SHP77 treated with DMSO at 0.1 percent for 48 hours (cell line): ENCODE measurements around the gene CD82.
"Not testable (repeated sequence)": the region's sequence is repeated elsewhere in the genome, so short reads cannot be mapped to it uniquely, and the experiment has no call there.

ENCODE experiments used
- DNase-seq: peaks from one replicate; lab custom pipeline; 2025; lab: John Stamatoyannopoulos, UW

CD82 gene

DNA sequence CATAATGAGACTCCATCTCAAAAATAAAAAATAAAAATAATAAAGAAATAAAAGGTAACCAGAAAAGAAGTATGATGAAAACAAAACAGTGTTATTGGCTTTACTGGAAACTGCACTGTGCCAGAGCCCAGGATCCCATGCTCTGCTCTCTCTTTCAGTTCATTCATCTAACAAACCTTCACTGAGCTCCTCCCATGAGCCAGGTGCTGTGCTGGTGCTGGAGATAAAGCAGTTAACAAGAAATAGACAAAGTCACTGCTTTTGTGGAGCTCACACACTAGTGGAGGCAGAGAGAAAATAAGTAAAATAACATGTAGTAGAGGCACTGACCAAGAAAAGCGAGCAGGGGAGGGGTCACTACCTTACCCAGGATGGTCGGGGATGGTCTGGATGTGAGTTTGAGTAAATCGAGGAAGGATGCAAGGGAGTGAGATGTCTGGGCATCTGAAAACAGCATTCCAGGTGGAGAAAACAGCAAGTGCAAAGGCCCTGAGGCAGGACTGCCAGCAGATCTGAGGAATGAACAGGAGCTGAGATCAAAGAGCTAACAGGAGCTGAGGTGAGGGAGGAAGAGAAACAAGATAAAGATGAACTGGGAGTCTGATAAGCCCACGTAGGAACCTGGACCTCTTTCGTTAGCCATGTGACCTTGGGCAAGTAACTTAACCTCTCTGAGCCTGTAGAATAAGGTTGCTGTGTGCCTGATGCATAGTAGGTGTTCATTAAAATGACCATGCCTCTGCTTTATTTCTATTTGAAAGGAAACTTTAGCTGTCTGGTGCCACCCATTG is 31.3 kb upstream of the CD82 start:
- DNase-seq = no peak

DNA sequence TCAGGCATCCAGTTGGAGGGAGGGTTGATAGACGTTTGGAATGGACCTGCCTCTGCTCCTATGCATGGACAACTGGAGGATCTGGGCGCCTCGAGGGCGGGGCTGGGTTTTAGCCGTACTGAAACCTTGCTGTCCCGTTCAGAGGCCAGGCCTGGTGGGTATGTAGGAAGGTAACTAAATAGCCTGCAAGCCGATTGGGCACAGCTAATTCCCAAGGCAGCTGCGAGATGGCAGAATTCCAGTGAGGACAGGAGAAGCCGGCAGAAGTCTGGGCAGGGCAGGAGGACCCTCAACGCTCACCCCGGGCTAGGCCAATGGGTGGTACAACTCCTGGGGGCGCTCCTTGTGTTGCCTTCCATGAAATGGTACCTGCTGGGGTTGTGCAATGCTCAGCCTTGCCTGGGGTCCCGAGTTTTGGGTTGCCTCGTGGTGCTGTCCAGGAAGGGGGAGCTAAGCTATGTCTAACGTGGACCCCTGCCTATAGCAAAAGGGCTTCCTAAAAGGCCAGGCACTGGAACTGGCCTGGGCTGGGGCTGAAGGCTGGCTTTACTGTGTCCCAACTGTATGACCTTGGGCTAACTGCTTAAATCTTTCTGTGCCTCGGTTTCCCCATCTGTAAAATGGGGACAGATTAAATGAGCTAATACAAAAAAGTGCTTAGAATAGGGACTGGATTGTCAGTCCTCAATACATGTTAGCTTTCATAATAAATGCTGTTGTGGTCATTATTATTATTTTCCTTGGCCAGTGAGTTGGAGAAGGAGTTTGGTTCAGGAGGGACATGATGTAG is 30.1 kb upstream of the CD82 start:
- no peak for DNase-seq

DNA sequence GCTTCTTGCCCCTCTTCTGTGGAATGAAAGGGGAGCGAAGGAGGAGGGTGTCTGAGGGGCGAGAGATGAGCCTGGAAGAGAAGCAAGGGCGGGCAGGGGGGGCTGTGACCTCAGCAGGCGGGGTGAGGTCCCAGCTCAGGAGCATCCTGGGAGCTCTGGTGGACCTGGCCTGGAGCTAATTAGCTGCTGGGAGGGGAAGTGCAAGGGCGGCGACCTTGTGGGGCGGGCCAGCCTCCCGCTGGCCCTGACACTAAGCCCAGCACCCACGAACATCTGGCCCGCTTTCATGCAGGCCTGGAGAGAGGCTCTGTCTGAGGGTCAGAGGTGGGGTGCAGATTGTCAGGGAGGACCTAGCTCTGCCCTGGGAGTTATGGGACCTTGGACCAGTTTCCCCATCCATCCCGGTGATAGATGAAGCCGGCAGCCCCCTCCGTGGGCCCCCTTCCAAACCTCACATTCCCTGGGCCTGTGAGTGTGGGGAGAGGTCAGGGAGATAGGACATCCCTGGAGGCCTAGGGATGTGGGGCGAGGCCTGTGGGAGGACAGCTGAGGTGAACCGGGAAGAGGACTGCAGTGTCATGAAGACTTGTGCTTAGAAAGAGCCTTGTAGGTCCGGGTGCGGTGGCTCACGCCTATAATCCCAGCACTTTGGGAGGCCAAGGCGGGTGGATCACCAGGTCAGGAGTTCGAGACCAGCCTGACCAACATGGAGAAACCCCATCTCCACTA is 28.5 kb upstream of the CD82 start:
- no peak for DNase-seq

DNA sequence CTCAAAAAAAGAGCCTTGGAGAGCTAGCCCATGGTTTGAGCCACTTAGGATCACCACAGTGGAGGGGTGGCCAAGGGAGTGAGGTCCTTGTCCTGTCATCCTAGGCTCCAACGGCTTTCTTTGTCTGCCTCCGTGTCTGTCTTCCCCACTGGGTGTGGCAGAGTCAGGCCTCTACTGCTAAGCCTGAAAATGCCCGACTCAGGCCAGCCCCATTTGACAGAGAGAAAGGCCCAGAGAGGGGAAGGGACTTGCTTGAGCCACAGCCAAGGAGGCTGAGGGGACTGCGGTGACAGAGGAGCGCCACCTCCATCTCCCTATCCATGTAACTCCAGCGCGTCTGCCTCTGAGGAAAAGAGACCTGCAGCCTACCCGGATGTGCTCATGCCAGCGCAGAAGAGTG is 27.8 kb upstream of the CD82 start:
- no peak for DNase-seq

DNA sequence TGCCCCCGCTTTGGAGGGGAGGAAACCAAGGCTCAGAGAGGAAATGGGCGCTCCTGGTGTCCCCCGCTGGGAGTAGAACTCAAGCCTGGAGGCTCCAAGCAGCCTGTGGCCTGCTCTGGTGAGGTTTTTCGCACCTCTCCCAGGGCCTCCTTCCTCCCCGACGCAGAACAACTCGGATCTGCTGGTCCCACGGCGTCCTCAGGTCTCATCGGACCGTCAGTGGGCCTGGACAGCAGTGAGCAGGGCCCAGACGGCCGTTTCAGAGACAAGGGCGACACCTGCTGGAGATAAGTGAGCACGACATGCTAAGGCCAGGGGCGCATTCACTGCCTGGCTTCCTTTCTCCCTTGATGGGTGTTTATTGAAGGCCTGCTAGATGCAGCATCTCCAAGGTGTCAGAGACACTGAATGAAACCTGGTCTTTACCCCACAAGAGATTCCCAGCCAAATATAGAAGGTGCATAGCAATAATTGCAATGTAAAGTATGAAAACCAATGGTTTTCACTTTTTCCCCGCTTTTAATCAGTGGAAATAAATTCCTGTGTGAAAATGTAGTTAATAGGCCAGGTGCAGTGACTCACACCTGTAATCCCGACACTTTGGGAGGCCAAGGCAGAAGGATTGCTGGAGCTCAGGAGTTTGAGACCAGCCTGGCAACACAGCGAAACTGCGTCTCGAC is 26.9 kb upstream of the CD82 start:
- DNase-seq = peak; percentile 22

DNA sequence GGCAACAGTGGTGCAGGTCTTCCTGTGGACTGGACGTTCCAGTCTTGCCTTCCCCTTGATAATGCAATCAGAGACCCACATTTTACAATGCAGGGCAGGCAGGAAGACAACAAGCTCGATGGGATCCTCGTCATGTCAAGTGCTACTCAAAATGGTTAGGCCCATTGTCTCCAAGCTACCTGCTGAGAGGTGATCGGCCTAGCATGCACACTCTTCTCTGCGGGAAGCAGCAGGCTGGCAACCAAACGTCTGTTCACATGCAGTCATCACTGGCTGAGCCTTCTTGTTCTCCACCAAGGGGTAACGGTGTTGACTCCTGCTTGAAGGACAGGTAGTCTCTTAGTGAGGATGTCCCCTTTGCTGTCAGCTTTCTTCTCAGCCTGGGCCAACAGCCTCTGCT is 25.5 kb upstream of the CD82 start:
- DNase-seq = no peak

DNA sequence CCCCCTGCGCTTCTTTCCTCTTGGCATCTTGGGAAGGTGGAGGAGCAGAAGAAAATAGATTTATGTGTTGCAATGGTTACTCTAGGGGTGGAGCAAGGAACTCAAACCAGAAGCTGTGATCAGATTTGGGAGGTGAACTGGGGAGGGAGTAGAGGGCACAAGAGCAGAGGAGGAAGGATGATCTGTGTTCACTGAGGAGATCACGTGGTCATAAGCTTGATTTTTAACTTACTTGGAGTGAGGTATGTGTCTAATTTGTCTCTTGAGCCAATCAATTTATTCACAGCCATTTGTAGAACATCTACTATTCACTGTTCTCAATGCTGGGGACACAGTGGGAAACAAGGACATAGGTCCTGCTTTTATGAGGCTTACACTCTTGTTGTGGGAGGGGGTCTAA is 24.8 kb upstream of the CD82 start:
- DNase-seq = no peak

DNA sequence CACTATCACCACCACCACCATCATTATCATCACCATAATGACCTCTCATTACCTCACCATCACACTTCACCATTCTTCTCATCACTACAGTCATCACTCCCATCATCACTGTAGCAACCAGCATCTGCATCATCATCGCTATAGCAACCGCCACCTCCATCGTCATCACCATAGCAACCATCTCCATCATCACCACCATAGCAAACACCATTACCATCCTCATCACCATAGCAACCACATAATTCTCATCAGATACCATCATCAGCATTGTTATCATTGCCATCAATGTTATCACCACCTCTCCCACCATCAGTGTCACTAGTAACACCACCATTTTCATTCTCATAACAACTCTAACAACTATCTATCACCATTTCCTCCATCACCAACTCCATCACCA is 23.1 kb upstream of the CD82 start:
- DNase-seq = no peak

DNA sequence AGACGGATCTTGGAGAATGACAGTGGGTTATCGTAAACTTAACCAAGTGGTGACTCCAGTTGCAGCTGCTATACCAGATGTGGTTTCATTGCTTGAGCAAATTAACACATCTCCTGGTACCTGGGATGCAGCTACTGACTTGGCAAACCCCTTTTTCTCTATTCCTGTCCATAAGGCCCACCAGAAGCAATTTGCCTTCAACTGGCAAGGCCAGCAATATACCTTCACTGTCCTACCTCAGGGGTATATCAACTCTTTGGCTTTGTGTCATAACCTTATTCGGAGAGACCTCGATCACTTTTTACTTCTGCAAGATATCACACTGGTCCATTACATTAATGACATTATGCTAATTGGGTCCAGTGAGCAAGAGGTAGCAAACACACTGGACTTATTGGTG is 18.5 kb upstream of the CD82 start:
- DNase-seq = not testable (repeated sequence)

DNA sequence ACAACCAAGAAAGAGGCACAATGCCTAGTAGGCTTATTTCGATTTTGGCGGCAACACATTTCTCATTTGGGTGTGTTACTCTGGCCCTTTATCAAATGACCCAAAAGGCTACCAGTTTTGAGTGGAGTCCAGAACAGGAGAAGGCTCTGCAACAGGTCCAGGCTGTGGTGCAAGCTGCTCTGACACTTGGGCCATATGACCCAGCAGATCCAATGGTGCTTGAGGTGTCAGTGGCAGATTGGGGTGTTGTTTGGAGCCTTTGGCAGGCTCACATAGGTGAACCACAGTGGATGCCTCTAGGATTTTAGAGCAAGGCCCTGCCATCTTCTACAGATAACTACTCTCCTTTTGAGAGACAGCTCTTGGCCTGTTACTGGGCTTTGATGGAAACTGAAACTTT is 17.9 kb upstream of the CD82 start:
- DNase-seq = not testable (repeated sequence)

DNA sequence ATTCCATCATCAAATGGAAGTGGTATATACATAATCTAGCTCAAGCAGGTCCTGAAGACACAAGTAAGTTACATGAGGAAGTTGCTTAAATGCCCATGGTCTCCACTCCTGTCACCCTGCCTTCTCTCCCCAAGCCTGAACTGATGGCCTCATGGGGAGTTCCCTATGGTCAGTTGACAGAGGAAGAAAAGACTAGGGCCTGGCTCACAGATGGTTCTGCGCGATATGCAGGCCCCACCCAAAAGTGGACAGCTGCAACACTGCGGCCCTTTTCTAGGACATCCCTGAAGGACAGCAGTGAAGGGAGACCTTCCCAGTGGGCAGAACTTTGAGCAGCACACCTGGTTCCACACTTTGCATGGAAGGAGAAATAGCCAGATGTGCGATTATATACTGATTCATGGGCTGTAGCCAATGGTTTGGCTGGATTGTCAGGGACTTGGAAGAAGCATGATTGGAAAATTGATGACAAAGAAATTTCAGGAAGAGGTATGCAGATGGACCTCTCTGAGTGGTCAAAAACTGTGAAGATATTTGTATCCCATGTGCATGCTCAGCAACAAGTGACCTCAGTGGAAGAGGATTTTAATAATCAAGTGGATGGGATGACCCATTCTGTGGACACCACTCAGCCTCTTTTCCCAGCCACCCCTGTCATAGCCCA is 17.3 kb upstream of the CD82 start:
- no peak for DNase-seq

DNA sequence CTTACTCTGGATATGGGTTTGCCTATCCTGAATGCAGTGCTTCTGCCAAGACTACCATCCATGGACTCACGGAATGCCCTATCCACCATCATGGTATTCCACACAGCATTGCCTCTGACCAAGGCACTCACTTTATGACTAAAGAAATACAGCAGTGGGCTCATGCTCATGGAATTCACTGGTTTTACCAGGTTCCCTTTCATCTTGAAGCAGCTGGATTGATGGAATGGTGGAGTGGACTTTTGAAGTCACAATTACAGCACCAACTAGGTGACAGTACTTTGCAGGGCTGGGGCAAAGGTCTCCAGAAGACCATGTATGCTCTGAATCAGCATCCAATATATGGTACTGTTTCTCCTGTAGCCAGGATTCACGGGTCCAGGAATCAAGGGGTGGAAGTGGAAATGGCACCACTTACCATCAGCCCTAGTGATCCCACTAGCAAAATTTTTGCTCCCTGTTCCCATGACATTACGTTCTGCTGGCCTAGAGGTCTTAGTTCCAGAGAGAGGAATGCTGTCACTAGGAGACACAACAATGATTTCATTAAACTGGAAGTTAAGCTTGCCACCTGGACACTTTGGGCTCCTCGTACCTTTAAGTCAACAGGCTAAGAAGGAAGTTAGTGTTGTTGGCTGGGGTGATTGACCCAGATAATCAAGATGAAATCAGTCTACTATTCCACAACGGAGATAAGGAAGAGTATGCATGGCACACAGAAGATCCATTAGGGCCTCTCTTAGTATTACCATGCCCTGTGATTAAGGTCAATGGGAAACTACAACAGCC is 16.3 kb upstream of the CD82 start:
- not testable (repeated sequence) for DNase-seq

DNA sequence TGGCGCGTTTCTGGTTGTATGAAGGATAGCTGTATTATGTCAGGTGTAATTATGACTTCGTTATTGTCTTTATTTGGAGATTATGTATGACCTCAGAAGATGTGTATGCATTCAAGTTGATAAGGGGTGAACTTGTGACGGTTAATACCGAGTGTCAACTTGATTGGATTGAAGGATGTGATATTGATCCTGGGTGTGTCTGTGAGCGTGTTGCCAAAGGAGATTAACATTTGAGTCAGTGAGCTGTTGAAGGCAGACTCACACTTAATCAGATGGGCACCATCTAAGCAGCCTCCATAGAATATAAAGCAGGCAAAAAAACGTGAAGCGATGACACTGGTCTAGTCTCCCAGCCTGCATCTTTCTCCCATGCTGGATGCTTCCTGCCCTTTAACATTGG is 15.3 kb upstream of the CD82 start:
- no peak for DNase-seq

DNA sequence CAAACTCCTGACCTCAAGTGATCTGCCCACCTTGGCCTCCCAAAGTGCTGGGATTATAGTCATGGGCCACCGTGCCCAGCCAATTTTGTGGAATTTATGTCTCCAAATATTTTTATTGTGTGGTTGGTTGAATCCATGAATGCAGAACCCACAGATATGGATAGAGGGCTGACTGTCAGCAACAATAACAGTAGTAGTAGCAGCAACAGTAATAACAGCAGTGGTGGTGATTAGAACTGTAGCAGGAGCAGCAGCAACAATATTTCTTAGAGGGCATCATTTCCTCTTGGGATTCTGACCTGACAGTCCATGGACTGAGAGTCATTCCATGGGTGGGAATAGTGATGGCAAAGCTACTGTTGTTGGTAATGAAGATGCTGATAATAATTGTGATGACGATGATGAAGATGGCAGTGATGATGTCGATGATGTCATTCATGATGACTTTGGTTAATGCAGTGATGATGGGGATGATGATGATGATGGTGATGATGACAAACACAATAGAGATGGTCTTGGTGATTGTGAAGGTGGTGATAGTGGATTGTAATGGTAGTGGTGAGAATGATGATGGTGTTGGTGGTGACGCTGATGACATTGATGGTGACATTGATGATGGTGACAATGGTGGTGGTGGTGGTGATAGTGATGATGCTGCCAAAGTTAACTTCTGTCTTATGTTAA is 13.9 kb upstream of the CD82 start:
- no peak for DNase-seq

DNA sequence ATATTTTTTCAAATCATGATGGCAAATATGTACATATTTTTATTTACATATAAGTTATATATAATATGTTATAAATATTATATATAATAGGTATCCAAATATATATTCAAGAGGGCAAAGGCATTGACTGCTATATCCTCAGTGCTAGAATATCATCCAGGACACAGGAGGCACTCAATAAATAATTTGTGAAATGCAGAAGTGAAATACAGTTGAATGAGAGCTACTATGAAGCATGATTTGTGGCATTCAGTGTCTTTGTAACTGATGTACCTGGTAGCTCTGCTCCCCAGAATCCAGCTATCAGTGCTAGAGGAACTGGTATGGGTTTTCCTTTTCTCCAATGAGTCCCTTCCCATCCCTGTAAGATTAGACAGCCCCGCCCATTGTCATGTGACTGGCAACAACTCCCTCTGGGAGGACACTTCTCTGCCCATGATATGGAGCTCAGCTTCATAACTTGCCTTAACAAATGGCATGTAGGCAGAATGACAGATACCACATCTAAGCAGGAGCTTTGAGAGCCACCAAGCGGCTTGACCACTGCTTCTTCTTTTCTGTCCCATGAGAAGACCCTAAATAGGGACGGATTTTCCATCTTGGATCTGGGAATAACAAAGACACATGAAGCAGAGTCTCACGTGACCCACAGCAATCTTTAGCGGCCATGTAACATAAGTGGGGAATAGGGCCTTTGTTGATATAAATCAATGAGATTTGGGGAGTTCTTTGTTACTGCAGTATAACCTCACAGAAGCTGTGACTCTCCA is 10.2 kb upstream of the CD82 start:
- no peak for DNase-seq

DNA sequence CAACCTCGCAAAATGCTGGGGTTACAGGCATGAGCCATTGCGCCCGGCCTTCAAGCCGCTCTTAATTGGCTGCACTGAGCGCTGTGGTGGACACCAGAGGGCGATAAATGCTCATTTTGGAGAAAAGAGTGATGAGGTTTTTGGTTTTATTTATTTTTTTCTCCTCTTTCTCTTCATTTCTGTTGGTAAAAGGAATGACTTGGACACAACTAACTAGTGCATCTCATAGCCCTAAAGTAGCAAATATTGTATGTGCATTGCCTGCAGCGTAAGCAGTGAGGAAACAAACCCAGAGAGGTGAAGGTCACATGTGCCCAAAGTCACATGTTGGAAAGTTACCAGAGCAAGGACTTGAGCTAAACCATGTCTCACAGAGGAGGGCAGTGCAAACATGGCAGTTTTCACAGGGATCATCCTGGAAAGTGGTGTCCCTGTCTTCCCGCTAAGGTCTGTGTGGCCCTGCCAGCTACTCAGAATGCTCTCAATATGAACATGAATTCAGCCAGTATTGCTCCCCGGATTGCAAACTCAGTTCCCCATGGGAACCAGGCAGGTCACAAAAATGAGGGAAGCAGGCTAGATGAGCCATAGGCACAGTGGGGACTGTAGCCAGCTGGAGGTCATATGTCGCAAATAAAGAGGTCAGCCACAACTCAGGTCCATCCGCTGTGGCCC is 8.6 kb upstream of the CD82 start:
- no peak for DNase-seq

DNA sequence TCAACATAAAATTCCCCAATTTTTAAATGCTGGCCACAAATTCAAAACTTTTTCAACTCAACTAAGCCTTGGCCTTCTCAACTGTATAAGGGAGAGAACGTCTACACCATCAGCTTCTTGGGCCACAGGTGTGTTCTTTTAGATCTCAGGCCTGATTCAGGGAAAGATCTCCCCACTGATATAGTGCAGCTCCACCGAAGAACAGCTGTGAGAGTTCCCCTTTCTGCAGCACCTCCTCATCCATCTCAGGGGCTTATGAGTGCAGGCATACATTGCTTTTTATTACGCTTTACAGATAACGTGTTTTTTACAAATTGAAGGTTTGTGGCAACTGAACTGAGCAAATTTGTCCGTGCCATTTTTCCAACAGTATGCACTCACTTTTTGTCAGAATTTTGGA is 8.0 kb upstream of the CD82 start:
- no peak for DNase-seq

DNA sequence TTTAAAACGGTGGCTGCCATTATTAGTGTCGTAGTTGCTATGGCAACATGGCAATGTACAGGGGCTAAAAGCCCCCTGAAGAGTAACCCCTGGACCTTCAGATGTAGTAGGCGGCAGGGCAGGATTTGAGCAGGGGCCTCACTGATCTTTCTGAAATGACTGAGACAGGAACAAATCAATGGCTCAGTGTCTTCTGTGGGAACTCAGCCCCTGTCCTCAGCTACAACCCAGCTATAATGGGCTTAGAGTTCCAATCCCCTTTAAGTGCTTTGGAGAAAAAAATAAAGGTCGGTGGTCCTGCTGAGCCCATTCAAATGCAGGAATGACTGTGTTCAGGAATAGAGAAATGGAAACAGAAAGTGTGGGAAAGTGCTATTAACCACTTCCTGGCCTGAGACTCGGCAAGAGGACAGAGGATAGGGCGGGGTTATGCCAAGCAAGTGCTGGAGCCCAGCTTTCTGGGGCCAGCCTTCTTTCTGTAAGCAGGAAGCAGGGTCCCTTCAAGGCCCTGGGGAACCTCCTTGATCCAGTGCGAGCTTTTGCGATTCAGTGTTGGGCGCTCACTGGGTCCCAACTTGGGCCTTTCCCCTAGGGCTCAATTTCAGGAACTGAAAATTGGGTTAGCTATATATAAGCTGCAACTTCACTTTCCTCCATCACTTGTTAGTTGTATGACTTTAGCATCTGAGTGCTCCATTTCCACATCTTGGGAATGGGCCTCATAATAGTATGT is 6.1 kb upstream of the CD82 start:
- no peak for DNase-seq
